Endodermal cell (in vitro differentiated cells): Measurements from ENCODE around the gene ICAM2. TPM values are rescaled to one million over a fixed set of nuclear protein-coding genes. Genes with fewer than 3 reads are reported as not detected.

Experiments used
- DNase-seq: peaks from one replicate; pipeline ENCODE4 v3.0.0-alpha.2; 2017
- H3K27ac ChIP-seq: 2 replicates; pipeline ENCODE4 v1.5.1; 2013; ENCODE audit warnings: mild to moderate bottlenecking, low read depth, low read length, moderate library complexity
- H3K27me3 ChIP-seq: 2 replicates; pipeline ENCODE4 v1.6.1; 2013; ENCODE audit warnings: mild to moderate bottlenecking, low read length, moderate library complexity; ENCODE audit not compliant: insufficient read depth, control insufficient read depth, poor library complexity, severe bottlenecking
- H3K36me3 ChIP-seq: 2 replicates; pipeline ENCODE4 v1.7.0; 2013; ENCODE audit warnings: mild to moderate bottlenecking, low read length, moderate library complexity; ENCODE audit not compliant: control insufficient read depth, insufficient read depth
- H3K4me1 ChIP-seq: one replicate; pipeline ENCODE4 v1.7.0; 2013; ENCODE audit warnings: low read length; ENCODE audit not compliant: control insufficient read depth, insufficient read depth
- H3K4me3 ChIP-seq: 2 replicates; pipeline ENCODE4 v1.5.1; 2013; ENCODE audit warnings: mild to moderate bottlenecking, low read length, moderate library complexity
- H3K9ac ChIP-seq: 2 replicates; pipeline ENCODE4 v1.6.1; 2013; ENCODE audit warnings: mild to moderate bottlenecking, low read length, moderate library complexity; ENCODE audit not compliant: poor library complexity, severe bottlenecking; ENCODE audit errors: extremely low read depth
- H3K9me3 ChIP-seq: 2 replicates; pipeline ENCODE4 v1.6.1; 2013; ENCODE audit warnings: mild to moderate bottlenecking, low read length, moderate library complexity; ENCODE audit not compliant: control insufficient read depth
- H3K27ac Mint-ChIP-seq: 2 replicates; pipeline ENCODE4 v1.8.0; 2020; ENCODE audit warnings: mixed read lengths
- H3K27me3 Mint-ChIP-seq: 2 replicates; pipeline ENCODE4 v1.8.0; 2021; ENCODE audit warnings: mild to moderate bottlenecking, mixed read lengths; ENCODE audit not compliant: insufficient read depth
- H3K36me3 Mint-ChIP-seq: 2 replicates; pipeline ENCODE4 v1.8.0; 2020; ENCODE audit warnings: low read depth, mixed read lengths
- H3K4me1 Mint-ChIP-seq: 2 replicates; pipeline ENCODE4 v1.8.0; 2020; ENCODE audit warnings: mixed read lengths
- H3K4me3 Mint-ChIP-seq: 2 replicates; pipeline ENCODE4 v1.8.0; 2020; ENCODE audit warnings: mild to moderate bottlenecking, moderate library complexity, mixed read lengths
- H3K9me3 Mint-ChIP-seq: 2 replicates; pipeline ENCODE4 v1.8.0; 2020; ENCODE audit warnings: mild to moderate bottlenecking, mixed read lengths
- CTCF ChIP-seq: fragments of 200-600 bp; sonication (generic); conservative IDR thresholded peaks from 2 replicates; pipeline ENCODE4 v1.5.0; 2021; ENCODE audit warnings: antibody characterized with exemption, mild to moderate bottlenecking
- WGBS, 2 experiments: methylation state at CpG; one replicate each; pipeline versions ENCODE4 v1.1.5 to v1.1.7; 2013; ENCODE audit warnings: missing lambda C conversion rate in 2 of 2, mixed read lengths in 1 of 2; ENCODE audit not compliant: insufficient coverage in 1 of 2, insufficient read length in 1 of 2; 5-methylcytosine and 5-hydroxymethylcytosine counted together
- total RNA-seq, 2 donors: library from RNA; stranded (reverse); fragmentation: NEBNext Ultra II Directional in 1 of 2; extraction: Animal tissue kit (Norgen Biotek cat#: 25700) in 1 of 2; gene quantifications; 2 replicates in 1 of 2; 3 replicates in 1 of 2; pipeline ENCODE4 v1.2.1, GENCODE V29; 2021

The ICAM2 gene
- total RNA-seq, 2 donors from 2014 or later = 0.75 TPM; not detected in 1

GRCh38 chr17:64028874-64029464 is 8.5 kb upstream of the ICAM2 start:
- 43% methylated on average over 2 of the region's 3 CpGs; no CpG with 5 or more reads in 1 of the 2 experiments for WGBS, 2 experiments
- Mint-ChIP-seq H3K9me3 (no peaks in the 10 kb centered on the region), H3K36me3 (no peaks in the 10 kb centered on the region), H3K27ac (no peak overlapping the region), H3K4me3 (no peak overlapping the region), H3K4me1 (no peaks in the 10 kb centered on the region), H3K27me3 (peaks cover 8% of the 10 kb centered on the region)
- no peak overlapping the region for H3K9ac ChIP-seq
- DNase-seq = peak; percentile 92
- peaks cover 4% of the 10 kb centered on the region for H3K27me3 ChIP-seq
- no peak overlapping the region for H3K4me3 ChIP-seq
- TF ChIP-seq CTCF = peak; percentile 91
- H3K36me3 ChIP-seq = no peaks in the 10 kb centered on the region
- H3K4me1 ChIP-seq = no peaks in the 10 kb centered on the region
- H3K27ac ChIP-seq = no peak overlapping the region
- no peaks in the 10 kb centered on the region for H3K9me3 ChIP-seq

GRCh38 chr17:64025732-64026294 is 5.4 kb upstream of the ICAM2 start:
- no peaks in the 10 kb centered on the region for H3K4me1 ChIP-seq
- no peak overlapping the region for H3K4me3 Mint-ChIP-seq
- no peak overlapping the region for H3K9ac ChIP-seq
- H3K4me3 ChIP-seq = no peak overlapping the region
- no peaks in the 10 kb centered on the region for H3K36me3 ChIP-seq
- H3K9me3 Mint-ChIP-seq = no peaks in the 10 kb centered on the region
- no peaks in the 10 kb centered on the region for H3K4me1 Mint-ChIP-seq
- 9 to 24% methylated on average over 18 to 21 of the region's 21 CpGs for WGBS, 2 experiments
- H3K27ac Mint-ChIP-seq = no peak overlapping the region
- peaks cover 4% of the 10 kb centered on the region for H3K27me3 ChIP-seq
- TF ChIP-seq CTCF = peak; percentile 99
- no peaks in the 10 kb centered on the region for H3K36me3 Mint-ChIP-seq
- no peaks in the 10 kb centered on the region for H3K9me3 ChIP-seq
- H3K27me3 Mint-ChIP-seq = peaks cover 13% of the 10 kb centered on the region
- H3K27ac ChIP-seq = no peak overlapping the region
- peak; percentile 97 for DNase-seq

- H3K4me1 Mint-ChIP-seq = peaks cover 5% of the 10 kb centered on the region
- WGBS, 2 experiments = 85 to 86% methylated on average over 9 to 19 of the region's 19 CpGs
Measured at GRCh38 chr17:64024781-64025731, 4.6 kb upstream of the ICAM2 start.

More at GRCh38 chr17:64024781-64025731, 4.6 kb upstream of the ICAM2 start:
- Mint-ChIP-seq H3K9me3 (no peaks in the 10 kb centered on the region), H3K27ac (no peak overlapping the region), H3K4me3 (no peak overlapping the region), H3K36me3 (no peaks in the 10 kb centered on the region), H3K27me3 (peaks cover 17% of the 10 kb centered on the region)
- Histone ChIP-seq H3K27ac (no peak overlapping the region), H3K9me3 (no peaks in the 10 kb centered on the region), H3K9ac (no peak overlapping the region), H3K36me3 (no peaks in the 10 kb centered on the region), H3K27me3 (peaks cover 4% of the 10 kb centered on the region), H3K4me1 (no peaks in the 10 kb centered on the region), H3K4me3 (no peak overlapping the region)
- TF ChIP-seq CTCF = no peak
- DNase-seq = peak; percentile 38
